Thymus (tissue), 11 donors: ENCODE data around the gene TRIM67. TPM values are rescaled to one million over a fixed set of nuclear protein-coding genes. Genes with fewer than 3 reads are reported as not detected.

ENCODE experiments used
- DNase-seq, 9 donors: peaks; one replicate each; pipeline ENCODE4 v3.0.0-alpha.2; 2013; ENCODE audit warnings: low spot score in 9 of 9, low read depth in 6 of 9, missing footprints in 1 of 9
- H3K27ac ChIP-seq, 2 donors: one replicate each; pipeline ENCODE4 v1.5.1; 2013; ENCODE audit warnings: control low read depth in 1 of 2, low read depth in 1 of 2, low read length in 1 of 2, mild to moderate bottlenecking in 1 of 2, moderate library complexity in 1 of 2
- H3K27me3 ChIP-seq, 2 donors: one replicate each; pipeline ENCODE4 v1.5.1; 2013; ENCODE audit warnings: low read length in 1 of 2; ENCODE audit not compliant: control insufficient read depth in 2 of 2, insufficient read depth in 1 of 2
- H3K36me3 ChIP-seq, 2 donors: one replicate each; pipeline ENCODE4 v1.5.1; 2013; ENCODE audit warnings: low read length in 1 of 2, mild to moderate bottlenecking in 1 of 2, moderate library complexity in 1 of 2; ENCODE audit not compliant: control insufficient read depth in 2 of 2, insufficient read depth in 2 of 2
- H3K4me1 ChIP-seq, 2 donors: one replicate each; pipeline ENCODE4 v1.5.1; 2013; ENCODE audit warnings: low read length in 2 of 2; ENCODE audit not compliant: control insufficient read depth in 2 of 2, insufficient read depth in 2 of 2
- H3K4me3 ChIP-seq, 2 donors: one replicate each; pipeline ENCODE4 v1.5.1; 2013; ENCODE audit warnings: low read length in 2 of 2, control low read depth in 1 of 2, mild to moderate bottlenecking in 1 of 2
- H3K9me3 ChIP-seq, 2 donors: one replicate each; pipeline ENCODE4 v1.5.1; 2013; ENCODE audit warnings: low read length in 1 of 2, mild to moderate bottlenecking in 1 of 2; ENCODE audit not compliant: control insufficient read depth in 2 of 2, insufficient read depth in 1 of 2
- WGBS: extraction: QIAGEN DNeasy Blood & Tissue Kit; methylation state at CpG from one replicate; pipeline ENCODE4 v1.1.7; 2013; 5-methylcytosine and 5-hydroxymethylcytosine counted together
- polyA plus RNA-seq: library from polyadenylated mRNA; stranded (reverse); fragments of 200-250 nt; gene quantifications from one replicate; pipeline ENCODE4 v1.2.3, GENCODE V29; 2013
- total RNA-seq: library from RNA; stranded (reverse); fragments of 120-200 nt; gene quantifications from one replicate; pipeline ENCODE4 v1.2.4, GENCODE V29; 2013
- donor health status: healthy.

TRIM67 gene
- total and polyA plus RNA-seq, 2 donors: 0.05 TPM

GRCh38 chr1:231196307-231196706 is 34.4 kb downstream of the TRIM67 start:
- no peaks in the 10 kb centered on the region for H3K36me3 ChIP-seq
- no peak overlapping the region for H3K27ac ChIP-seq
- H3K4me3 ChIP-seq: no peak overlapping the region
- no peaks in the 10 kb centered on the region for H3K4me1 ChIP-seq
- H3K9me3 ChIP-seq: no peaks in the 10 kb centered on the region
- H3K27me3 ChIP-seq: peaks cover 2 to 16% of the 10 kb centered on the region in 2 donors
- DNase-seq: no peak
- 91% methylated on average over 3 of the region's 3 CpGs for WGBS

- WGBS: 98% methylated on average over 2 of the region's 2 CpGs
- H3K27ac ChIP-seq: no peak overlapping the region
- H3K9me3 ChIP-seq: no peaks in the 10 kb centered on the region
- no peaks in the 10 kb centered on the region for H3K36me3 ChIP-seq
- peaks cover 2 to 18% of the 10 kb centered on the region in 2 donors for H3K27me3 ChIP-seq
- no peak overlapping the region for H3K4me3 ChIP-seq
- no peaks in the 10 kb centered on the region for H3K4me1 ChIP-seq
- DNase-seq: no peak
Observed at GRCh38 chr1:231196728-231197127, 34.9 kb downstream of the TRIM67 start.

GRCh38 chr1:231199868-231200267 is 38.0 kb downstream of the TRIM67 start:
- no peaks in the 10 kb centered on the region for H3K4me1 ChIP-seq
- DNase-seq: no peak
- H3K27me3 ChIP-seq: peaks cover 2 to 24% of the 10 kb centered on the region in 2 donors
- WGBS: 97% methylated on average over 7 of the region's 7 CpGs
- H3K27ac ChIP-seq: no peak overlapping the region
- H3K36me3 ChIP-seq: no peaks in the 10 kb centered on the region
- H3K9me3 ChIP-seq: no peaks in the 10 kb centered on the region
- no peak overlapping the region for H3K4me3 ChIP-seq

GRCh38 chr1:231200388-231201031 is 38.7 kb downstream of the TRIM67 start:
- H3K27ac ChIP-seq: no peak overlapping the region
- WGBS: 82% methylated on average over 8 of the region's 8 CpGs
- H3K36me3 ChIP-seq: no peaks in the 10 kb centered on the region
- no peaks in the 10 kb centered on the region for H3K4me1 ChIP-seq
- no peak for DNase-seq
- H3K4me3 ChIP-seq: no peak overlapping the region
- no peaks in the 10 kb centered on the region for H3K9me3 ChIP-seq
- peaks cover 2 to 22% of the 10 kb centered on the region in 2 donors for H3K27me3 ChIP-seq

DNA sequence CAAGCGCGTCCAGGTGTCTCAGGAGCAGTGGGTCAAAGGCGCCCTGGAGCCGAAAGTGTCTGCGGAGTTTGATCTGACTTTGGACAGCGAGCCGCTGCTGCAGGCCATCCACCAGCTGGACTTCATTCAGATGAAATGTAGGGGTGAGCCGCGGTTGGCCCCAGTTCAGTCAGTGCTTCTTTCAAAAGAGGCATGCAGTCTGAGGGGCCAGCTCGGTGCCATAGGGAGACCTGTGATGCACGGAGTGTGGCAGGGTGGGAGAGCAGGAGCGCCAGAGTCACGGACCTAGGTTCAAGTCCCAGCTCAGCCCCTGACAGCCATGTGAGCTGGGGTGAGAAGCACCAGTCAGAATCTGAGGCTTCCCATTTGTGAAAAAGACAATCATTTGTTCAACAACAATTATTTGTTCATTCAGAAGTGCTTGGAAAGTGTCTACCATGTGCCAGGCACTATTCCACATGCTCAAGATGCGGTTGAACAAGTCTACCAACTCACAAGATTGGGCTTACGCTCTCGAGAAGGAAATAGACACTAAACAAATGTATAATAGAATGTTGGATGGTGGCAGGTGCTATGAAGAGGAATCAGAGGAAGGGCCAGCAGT is 39.6 kb downstream of the TRIM67 start:
- Histone ChIP-seq H3K27ac (no peak overlapping the region), H3K4me1 (no peaks in the 10 kb centered on the region), H3K27me3 (peaks cover 1 to 22% of the 10 kb centered on the region in 2 donors), H3K36me3 (no peaks in the 10 kb centered on the region), H3K9me3 (no peaks in the 10 kb centered on the region), H3K4me3 (no peak overlapping the region)
- DNase-seq: no peak
- 87% methylated on average over 16 of the region's 16 CpGs for WGBS

DNA sequence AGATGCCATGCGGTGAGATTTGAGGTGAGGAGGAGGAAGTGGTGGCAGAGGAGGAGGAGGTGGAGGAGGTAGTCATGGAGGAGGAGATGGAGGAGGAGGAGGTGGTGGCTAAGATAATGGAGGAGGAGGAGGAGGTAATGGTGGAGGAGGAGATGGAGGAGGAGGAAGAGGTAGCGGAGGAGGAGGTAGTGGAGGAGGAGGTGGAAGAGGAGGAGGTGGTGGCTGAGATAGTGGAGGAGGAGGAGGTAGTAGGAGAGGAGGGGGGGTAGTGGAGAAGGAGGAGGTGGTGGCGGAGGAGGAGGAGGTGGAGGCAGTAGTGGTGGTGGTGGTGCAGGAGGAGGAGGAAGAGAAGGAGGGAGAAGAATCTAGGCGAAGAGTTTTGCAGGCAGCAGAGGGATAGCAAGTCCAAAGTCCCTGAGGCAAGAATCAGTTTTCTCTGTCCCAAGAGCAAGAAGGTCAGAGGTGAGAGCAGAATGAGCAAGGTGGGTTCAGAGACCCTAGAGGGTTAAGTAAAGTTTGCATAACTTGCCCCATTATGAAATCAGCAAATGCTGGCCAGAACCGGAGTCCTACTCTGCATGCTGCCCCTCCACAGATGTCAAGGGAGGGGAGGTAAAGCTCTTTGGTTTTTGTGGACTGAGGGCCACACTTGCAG is 40.2 kb downstream of the TRIM67 start:
- Histone ChIP-seq H3K27me3 (peaks cover 0 to 19% of the 10 kb centered on the region in 2 donors), H3K4me3 (no peak overlapping the region), H3K4me1 (no peaks in the 10 kb centered on the region), H3K9me3 (no peaks in the 10 kb centered on the region), H3K27ac (no peak overlapping the region), H3K36me3 (no peaks in the 10 kb centered on the region)
- no peak for DNase-seq
- 52% methylated on average over 5 of the region's 5 CpGs for WGBS

DNA sequence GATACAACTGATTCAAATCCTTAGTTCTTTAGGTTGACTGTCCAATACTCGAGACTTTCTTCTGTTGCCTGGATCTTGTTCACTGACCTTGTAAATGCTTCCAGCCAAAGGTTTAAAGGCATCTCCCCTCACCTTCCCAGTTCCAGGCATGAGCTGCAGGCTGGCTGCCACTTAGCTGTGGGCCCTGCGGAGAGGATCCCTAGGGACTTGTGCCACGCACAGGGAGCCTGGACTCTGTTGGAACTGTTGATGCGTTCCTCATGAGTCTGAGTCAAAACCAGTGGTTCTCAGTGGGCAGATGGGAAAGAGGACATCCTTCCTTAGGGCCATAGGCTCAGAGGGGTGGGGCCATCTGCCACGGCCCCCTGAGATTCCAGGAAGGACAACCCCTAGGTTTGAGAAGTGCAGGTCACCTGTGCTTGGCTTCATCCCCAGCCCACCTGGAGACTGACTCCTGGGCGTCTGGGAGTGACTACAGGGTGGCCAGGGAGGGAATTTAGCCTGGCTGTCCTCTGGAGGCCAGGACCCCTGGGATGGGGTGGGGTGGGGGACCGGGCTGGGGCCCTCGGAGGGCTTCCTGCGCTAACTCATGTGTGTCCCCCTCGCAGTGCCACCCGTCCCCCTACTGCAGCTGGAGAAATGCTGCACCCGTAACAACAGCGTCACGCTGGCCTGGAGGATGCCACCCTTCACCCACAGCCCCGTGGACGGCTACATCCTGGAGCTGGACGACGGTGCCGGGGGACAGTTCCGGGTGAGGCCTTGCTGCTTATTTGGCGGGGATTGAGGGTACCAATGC is 41.6 kb downstream of the TRIM67 start:
- H3K27me3 ChIP-seq: peaks cover 0 to 19% of the 10 kb centered on the region in 2 donors
- H3K4me1 ChIP-seq: no peaks in the 10 kb centered on the region
- H3K4me3 ChIP-seq: no peak overlapping the region
- H3K9me3 ChIP-seq: no peaks in the 10 kb centered on the region
- no peak overlapping the region for H3K27ac ChIP-seq
- no peaks in the 10 kb centered on the region for H3K36me3 ChIP-seq
- 95% methylated on average over 21 of the region's 21 CpGs for WGBS
- no peak for DNase-seq

DNA sequence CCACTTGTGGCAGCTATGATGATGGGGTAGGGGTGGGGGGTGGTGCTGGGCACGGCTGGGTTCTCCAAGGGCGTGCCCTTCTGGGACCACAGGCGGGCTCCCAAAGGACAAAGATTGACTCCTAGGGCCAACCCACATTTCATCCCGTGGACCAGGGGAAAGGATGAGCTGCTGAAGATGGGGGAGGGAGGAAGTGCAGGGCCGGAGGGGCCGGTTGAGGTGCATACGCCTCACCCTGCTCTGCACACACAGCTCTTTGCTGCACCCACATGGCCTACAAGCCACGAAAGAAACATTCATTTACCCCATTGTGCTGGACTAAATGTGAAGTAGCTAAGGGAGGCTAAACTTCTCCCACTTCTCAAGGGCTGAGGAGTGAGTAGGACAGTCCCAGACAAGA is 45.0 kb downstream of the TRIM67 start:
- peaks cover 7 to 9% of the 10 kb centered on the region in 2 donors for H3K4me1 ChIP-seq
- WGBS: 86% methylated on average over 8 of the region's 8 CpGs
- no peaks in the 10 kb centered on the region for H3K9me3 ChIP-seq
- no peaks in the 10 kb centered on the region for H3K36me3 ChIP-seq
- no peak overlapping the region for H3K27ac ChIP-seq
- DNase-seq: no peak
- no peak overlapping the region for H3K4me3 ChIP-seq
- peaks cover 0 to 13% of the 10 kb centered on the region in 2 donors for H3K27me3 ChIP-seq

DNA sequence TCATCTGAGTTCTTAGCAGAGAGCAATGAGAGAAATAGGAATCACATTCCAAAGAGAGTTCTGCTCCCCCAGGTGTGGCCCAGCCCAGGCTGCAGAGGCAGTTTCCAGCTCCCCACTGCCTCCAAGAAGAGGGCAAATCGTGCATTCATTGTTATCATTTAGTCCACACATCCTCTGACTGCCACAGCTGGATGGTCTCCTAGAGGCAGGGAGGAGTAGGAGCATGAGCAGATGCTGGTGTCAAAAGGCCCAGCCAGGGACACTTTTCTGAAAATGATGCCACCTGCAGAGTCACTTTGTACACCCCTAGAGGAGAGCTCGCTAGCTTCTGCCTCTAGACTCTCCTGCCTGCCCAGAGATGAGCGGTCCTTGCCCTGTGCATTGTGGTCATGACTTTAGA is 45.6 kb downstream of the TRIM67 start:
- 75% methylated on average over 3 of the region's 3 CpGs for WGBS
- H3K27me3 ChIP-seq: peaks cover 0 to 12% of the 10 kb centered on the region in 2 donors
- no peaks in the 10 kb centered on the region for H3K36me3 ChIP-seq
- H3K4me1 ChIP-seq: peaks cover 7 to 9% of the 10 kb centered on the region in 2 donors
- no peak overlapping the region for H3K27ac ChIP-seq
- no peak overlapping the region for H3K4me3 ChIP-seq
- H3K9me3 ChIP-seq: no peaks in the 10 kb centered on the region
- DNase-seq: no peak
